ENCODE results near the gene SFT2D3. TPM values are rescaled to one million over a fixed set of nuclear protein-coding genes. Genes with fewer than 3 reads are reported as not detected.

Gene SFT2D3
- total and polyA plus RNA-seq, 9 of the 15 experiments (the other 6 are each of a cell fraction or from before 2014, with no cell fraction given): 7.5 to 9.9 (median 8.9) TPM; not detected in 2

DNA sequence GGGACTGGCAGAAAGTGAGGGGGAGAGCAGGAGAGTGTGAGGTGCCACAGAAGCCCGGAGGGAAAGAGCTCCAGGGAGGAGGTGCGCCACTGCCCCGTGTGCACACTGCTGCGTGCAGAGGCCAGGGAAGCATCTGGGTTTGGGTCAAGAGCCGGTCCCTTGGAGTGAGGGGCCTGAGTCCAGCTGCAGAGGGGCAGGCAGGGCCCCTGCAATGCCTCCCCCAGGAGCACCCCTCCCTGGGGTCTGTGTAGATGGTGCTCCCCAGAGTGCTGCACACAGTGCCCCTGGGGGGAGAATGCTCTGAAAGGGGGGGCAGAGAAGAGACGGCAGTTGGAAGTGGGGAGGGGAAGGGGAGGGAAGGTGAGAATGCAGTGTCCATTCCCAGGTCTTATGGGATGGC lies 22.3 kb upstream of the SFT2D3 start (continued):
- TF ChIP-seq, protein P1, sequence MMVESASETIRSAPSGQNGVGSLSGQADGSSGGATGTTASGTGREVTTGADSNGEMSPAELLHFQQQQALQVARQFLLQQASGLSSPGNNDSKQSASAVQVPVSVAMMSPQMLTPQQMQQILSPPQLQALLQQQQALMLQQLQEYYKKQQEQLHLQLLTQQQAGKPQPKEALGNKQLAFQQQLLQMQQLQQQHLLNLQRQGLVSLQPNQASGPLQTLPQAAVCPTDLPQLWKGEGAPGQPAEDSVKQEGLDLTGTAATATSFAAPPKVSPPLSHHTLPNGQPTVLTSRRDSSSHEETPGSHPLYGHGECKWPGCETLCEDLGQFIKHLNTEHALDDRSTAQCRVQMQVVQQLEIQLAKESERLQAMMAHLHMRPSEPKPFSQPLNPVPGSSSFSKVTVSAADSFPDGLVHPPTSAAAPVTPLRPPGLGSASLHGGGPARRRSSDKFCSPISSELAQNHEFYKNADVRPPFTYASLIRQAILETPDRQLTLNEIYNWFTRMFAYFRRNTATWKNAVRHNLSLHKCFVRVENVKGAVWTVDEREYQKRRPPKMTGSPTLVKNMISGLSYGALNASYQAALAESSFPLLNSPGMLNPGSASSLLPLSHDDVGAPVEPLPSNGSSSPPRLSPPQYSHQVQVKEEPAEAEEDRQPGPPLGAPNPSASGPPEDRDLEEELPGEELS (CRISPR knock-in tag; IDR thresholded peaks at IDR 0.05; ENCODE audit: borderline replicate concordance): no peak
- TF ChIP-seq MNT (conservative IDR thresholded peaks at IDR 0.05): no peak
- TF ChIP-seq HNRNPL (IDR thresholded peaks at IDR 0.05; ENCODE audit: low read depth, low read length): no peak

DNA sequence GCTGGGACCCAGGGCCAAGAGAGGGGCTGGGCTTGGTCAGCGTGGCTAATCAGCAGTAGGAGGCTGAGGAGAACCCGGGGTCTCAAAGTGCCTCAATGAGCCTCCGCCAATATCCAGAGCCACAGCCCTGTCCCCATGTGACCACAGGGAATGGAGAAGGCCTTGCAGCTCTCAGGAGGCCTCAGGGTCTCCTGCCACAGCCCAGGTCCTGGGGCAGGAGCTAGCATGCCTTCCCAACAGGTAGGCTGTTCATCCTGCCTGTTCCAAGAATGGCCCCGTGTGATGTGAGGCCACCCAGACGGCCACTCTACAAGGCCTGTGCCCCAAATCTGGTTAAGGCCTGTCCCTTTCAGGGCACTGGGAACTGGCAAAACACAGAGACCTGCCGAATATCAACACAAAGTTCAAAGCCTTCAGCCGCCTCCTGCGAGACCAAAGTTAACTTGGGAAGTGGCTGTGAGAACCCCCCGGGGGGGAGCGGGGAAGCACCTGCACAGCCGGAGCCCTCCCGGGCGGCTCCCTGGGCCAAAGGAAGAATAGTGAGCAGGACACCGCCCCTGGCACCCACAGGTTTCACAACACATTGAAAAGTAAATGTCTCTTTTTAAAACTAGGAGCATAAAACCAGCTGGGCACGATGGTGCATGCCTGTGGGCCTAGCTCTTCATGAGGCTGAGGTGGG lies 21.5 kb upstream of the SFT2D3 start:
- Histone ChIP-seq H3K9ac (ENCODE audit: insufficient read depth in 1 of 2, low read depth in 2 of 2, low read length in 2 of 2) (no peak overlapping the region), H3K4me3 (no peak overlapping the region), H3K36me3 (ENCODE audit: control insufficient read depth, insufficient read depth, low read length) (no peaks in the 10 kb centered on the region), H3K27me3 (ENCODE audit: control insufficient read depth in 2 of 2, insufficient read depth in 2 of 2, low read length in 2 of 2) (peaks cover 42 to 65% of the 10 kb centered on the region in 2 experiments), H3K79me2 (ENCODE audit: control insufficient read depth, insufficient read depth, low read length) (no peaks in the 10 kb centered on the region), H3K9me1 (ENCODE audit: control insufficient read depth, insufficient read depth, low read length) (no peaks in the 10 kb centered on the region), H3K9me3 (replicated peaks; ENCODE audit: control insufficient read depth, insufficient read depth, low read depth, low read length) (no peaks in the 10 kb centered on the region), H2AFZ (ENCODE audit: low read depth, low read length) (no peak overlapping the region), H3K4me1 (replicated peaks in 1 of 2; ENCODE audit: control insufficient read depth in 2 of 2, insufficient read depth in 2 of 2, low read length in 2 of 2) (peaks cover 0 to 15% of the 10 kb centered on the region in 2 experiments; a peak in 3 of 5 replicates), H3K4me2 (ENCODE audit: insufficient read depth, low read length) (no peak overlapping the region), H4K20me1 (replicated peaks; ENCODE audit: control insufficient read depth, insufficient read depth, low read length) (peaks cover 6% of the 10 kb centered on the region; the same call in 1 of the 2 replicates), H3K27ac (ENCODE audit: extremely low read depth, low read depth, low read length) (no peak overlapping the region)
- CTCF ChIA-PET (ENCODE audit: low intra/inter-chr PET ratio): no interaction called here
- 9% methylated on average over 14 of the region's 15 CpGs for WGBS (ENCODE audit: insufficient coverage, low coverage, missing lambda C conversion rate)
- POLR2A ChIA-PET: no interaction called here
- DNase-seq (ENCODE audit: extremely low read depth in 1 of 4, low spot score in 3 of 4) (no peak), FAIRE-seq (no peak), ATAC-seq (no peak)
- in situ Hi-C loops (cut with MboI) (no loop called here), intact Hi-C loops (cut with micrococcal nuclease) (no loop called here)
- no TSS peak for BruUV-seq (replicated peaks)
- TF ChIP-seq, protein P2, sequence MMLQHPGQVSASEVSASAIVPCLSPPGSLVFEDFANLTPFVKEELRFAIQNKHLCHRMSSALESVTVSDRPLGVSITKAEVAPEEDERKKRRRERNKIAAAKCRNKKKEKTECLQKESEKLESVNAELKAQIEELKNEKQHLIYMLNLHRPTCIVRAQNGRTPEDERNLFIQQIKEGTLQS (IDR thresholded peaks at IDR 0.05): no peak
- TF ChIP-seq, protein P2 (CRISPR knock-in tag; conservative IDR thresholded peaks at IDR 0.05): no peak
- no peak for TF ChIP-seq SUPT5H (IDR thresholded peaks at IDR 0.05)
- TF ChIP-seq GATA2 (CRISPR knock-in tag; IDR thresholded peaks at IDR 0.05): no peak
- TF ChIP-seq PML (IDR thresholded peaks at IDR 0.05; ENCODE audit: low read length): no peak
- TF ChIP-seq MXI1 (IDR thresholded peaks at IDR 0.05; ENCODE audit: low read depth, low read length): no peak
- TF ChIP-seq SIRT6 (IDR thresholded peaks at IDR 0.05; ENCODE audit: low read depth, low read length): no peak
- no peak for TF ChIP-seq WHSC1 (IDR thresholded peaks at IDR 0.05; ENCODE audit: low read length)

Data from K562 (cell line).